ENCODE measurements around the gene CSTF1.

The CSTF1 gene

DNA sequence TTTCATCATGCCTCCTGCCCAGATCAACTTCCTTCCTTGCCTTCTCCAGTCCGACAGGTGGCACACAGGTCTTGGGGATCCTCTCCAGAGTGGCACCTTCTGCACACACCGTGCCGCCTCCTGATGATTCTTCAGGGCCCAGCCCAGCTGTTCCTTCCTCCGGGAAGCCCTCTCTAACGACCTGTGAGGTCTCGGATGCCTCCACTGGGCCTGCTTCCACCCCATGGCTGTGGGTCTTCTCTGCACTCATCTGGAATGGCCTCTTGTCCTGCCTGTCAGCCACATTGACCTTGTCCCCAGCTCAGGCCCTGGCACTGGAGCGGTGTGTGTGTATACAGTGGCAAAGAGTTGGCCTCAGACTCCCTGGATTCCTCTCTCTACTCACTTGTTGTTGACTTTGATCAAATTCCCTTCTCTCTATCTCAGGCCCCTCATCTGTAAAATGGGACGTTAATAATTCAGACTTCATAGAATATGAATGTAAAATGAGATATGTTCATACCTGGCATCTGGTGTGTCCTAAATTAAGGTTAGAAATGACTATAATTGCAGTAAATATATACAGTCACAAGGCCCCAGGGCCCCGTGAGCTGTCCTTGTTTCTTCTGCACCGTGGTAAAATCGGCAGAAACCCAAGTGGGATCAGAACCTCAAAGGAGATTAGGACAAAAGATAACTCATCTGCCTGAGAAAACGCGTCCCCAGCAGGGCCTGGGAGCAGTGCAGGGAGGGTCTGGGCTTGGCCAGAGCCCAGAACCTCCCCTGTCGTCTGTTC, 32.1 kb upstream of the CSTF1 start:
- TF ChIP-seq ZBTB7A (IDR thresholded peaks at IDR 0.05; ENCODE audit: low read depth) (no peak), EGR1 (IDR thresholded peaks at IDR 0.05) (no peak), FOXM1 (IDR thresholded peaks at IDR 0.05; ENCODE audit: borderline replicate concordance, low read depth) (no peak), TAF1 (IDR thresholded peaks at IDR 0.05; ENCODE audit: low read depth) (no peak), YY1 (IDR thresholded peaks at IDR 0.05; ENCODE audit: low read depth) (no peak), RAD21 (IDR thresholded peaks at IDR 0.05; ENCODE audit: low read depth) (no peak), TEAD4 (IDR thresholded peaks at IDR 0.05) (no peak), CREB1 (IDR thresholded peaks at IDR 0.05; ENCODE audit: low read depth) (no peak), TCF12 (IDR thresholded peaks at IDR 0.05; ENCODE audit: low read depth) (no peak), EP300 (IDR thresholded peaks at IDR 0.05; ENCODE audit: borderline replicate concordance) (no peak), NFIC (IDR thresholded peaks at IDR 0.05) (no peak), CEBPB (IDR thresholded peaks at IDR 0.05) (no peak)
- TF ChIP-seq, protein P1, sequence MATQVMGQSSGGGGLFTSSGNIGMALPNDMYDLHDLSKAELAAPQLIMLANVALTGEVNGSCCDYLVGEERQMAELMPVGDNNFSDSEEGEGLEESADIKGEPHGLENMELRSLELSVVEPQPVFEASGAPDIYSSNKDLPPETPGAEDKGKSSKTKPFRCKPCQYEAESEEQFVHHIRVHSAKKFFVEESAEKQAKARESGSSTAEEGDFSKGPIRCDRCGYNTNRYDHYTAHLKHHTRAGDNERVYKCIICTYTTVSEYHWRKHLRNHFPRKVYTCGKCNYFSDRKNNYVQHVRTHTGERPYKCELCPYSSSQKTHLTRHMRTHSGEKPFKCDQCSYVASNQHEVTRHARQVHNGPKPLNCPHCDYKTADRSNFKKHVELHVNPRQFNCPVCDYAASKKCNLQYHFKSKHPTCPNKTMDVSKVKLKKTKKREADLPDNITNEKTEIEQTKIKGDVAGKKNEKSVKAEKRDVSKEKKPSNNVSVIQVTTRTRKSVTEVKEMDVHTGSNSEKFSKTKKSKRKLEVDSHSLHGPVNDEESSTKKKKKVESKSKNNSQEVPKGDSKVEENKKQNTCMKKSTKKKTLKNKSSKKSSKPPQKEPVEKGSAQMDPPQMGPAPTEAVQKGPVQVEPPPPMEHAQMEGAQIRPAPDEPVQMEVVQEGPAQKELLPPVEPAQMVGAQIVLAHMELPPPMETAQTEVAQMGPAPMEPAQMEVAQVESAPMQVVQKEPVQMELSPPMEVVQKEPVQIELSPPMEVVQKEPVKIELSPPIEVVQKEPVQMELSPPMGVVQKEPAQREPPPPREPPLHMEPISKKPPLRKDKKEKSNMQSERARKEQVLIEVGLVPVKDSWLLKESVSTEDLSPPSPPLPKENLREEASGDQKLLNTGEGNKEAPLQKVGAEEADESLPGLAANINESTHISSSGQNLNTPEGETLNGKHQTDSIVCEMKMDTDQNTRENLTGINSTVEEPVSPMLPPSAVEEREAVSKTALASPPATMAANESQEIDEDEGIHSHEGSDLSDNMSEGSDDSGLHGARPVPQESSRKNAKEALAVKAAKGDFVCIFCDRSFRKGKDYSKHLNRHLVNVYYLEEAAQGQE (IDR thresholded peaks at IDR 0.05; ENCODE audit: low read depth), result no peak
- TF ChIP-seq, protein P2, sequence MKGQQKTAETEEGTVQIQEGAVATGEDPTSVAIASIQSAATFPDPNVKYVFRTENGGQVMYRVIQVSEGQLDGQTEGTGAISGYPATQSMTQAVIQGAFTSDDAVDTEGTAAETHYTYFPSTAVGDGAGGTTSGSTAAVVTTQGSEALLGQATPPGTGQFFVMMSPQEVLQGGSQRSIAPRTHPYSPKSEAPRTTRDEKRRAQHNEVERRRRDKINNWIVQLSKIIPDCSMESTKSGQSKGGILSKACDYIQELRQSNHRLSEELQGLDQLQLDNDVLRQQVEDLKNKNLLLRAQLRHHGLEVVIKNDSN (IDR thresholded peaks at IDR 0.05), result no peak
- TF ChIP-seq, protein P3, sequence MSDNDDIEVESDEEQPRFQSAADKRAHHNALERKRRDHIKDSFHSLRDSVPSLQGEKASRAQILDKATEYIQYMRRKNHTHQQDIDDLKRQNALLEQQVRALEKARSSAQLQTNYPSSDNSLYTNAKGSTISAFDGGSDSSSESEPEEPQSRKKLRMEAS (IDR thresholded peaks at IDR 0.05), result no peak

DNA sequence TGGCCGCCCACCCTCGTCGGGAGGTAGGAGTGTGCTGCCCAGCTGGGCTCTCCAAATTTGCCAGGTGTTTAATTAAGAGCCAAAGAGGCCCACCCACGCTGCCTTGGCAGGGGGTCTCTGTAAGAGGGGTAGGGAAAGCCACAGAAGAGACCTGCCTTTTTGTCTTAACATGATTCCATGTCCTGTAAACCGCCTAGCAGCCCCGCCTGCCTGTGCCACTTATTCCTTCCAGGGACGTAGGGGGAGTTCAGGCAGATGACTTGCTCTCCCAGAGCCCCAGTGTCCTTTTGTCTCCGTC, 31.6 kb upstream of the CSTF1 start:
- no peak for TF ChIP-seq TAF1 (IDR thresholded peaks at IDR 0.05; ENCODE audit: low read depth)
- no peak for TF ChIP-seq YY1 (IDR thresholded peaks at IDR 0.05; ENCODE audit: low read depth)
- TF ChIP-seq TEAD4 (IDR thresholded peaks at IDR 0.05), result no peak
- TF ChIP-seq FOXM1 (IDR thresholded peaks at IDR 0.05; ENCODE audit: borderline replicate concordance, low read depth), result no peak

DNA sequence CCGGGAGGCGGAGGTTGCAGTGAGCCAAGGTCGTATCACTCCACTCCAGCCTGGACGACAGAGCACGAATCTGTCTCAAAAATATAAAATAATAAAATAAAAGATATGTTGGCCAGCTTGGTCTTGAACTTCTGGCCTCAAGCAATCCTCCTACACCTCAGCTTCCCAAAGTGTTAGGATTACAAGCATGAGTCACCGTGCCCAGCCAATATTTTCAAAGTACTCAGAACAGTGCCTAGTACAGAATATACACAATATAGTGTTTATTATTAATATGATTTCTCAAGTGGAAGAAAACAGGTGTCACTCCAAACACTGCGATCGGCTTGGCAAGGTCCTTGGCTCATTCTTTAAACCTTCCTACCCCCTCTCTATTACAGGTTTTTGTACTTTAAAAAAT, 30.5 kb upstream of the CSTF1 start:
- TF ChIP-seq CREB1 (IDR thresholded peaks at IDR 0.05; ENCODE audit: low read depth), result no peak
- no peak for TF ChIP-seq RAD21 (IDR thresholded peaks at IDR 0.05; ENCODE audit: low read depth)
- TF ChIP-seq EGR1 (IDR thresholded peaks at IDR 0.05), result no peak
- no peak for TF ChIP-seq EP300 (IDR thresholded peaks at IDR 0.05; ENCODE audit: borderline replicate concordance)
- no peak for TF ChIP-seq YY1 (IDR thresholded peaks at IDR 0.05; ENCODE audit: low read depth)
- TF ChIP-seq NFIC (IDR thresholded peaks at IDR 0.05), result no peak
- no peak for TF ChIP-seq TAF1 (IDR thresholded peaks at IDR 0.05; ENCODE audit: low read depth)
- TF ChIP-seq, protein P2 (IDR thresholded peaks at IDR 0.05), result no peak
- TF ChIP-seq, protein P3 (IDR thresholded peaks at IDR 0.05), result no peak
- TF ChIP-seq, protein P1 (IDR thresholded peaks at IDR 0.05; ENCODE audit: low read depth), result no peak
- TF ChIP-seq FOXM1 (IDR thresholded peaks at IDR 0.05; ENCODE audit: borderline replicate concordance, low read depth), result no peak
- no peak for TF ChIP-seq TEAD4 (IDR thresholded peaks at IDR 0.05)
- TF ChIP-seq TCF12 (IDR thresholded peaks at IDR 0.05; ENCODE audit: low read depth), result no peak
- no peak for TF ChIP-seq ZBTB7A (IDR thresholded peaks at IDR 0.05; ENCODE audit: low read depth)
- TF ChIP-seq CEBPB (IDR thresholded peaks at IDR 0.05), result no peak

DNA sequence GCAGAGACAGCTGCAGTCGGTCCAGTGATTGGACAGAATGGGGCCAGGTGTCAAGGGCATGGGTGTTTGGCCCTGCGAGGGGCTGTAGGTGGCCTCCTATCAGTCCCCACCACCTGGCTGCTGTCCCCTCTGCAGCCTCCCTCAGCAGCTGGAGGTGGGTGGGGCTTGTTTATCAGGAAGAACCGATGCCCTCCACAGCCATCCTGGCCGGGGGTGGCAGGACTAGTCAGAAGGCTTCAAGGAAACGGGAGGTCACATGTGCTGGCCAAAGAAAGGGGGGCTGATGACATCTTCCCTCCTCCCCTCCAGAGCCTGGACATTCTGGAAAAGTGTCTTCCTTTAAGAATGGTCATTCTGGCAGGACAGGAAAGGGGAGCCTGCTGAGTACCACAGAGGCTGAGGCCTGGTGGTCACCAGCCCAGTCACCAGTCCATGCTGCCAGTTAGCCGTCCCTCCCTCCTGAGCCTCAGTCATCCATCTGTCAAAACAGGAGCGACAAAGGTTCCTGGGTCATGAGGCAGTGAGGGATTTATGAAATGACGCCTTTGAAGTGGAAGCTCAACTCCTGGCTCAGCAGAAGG, 29.5 kb upstream of the CSTF1 start:
- TF ChIP-seq, protein P2 (IDR thresholded peaks at IDR 0.05), result no peak
- TF ChIP-seq YY1 (IDR thresholded peaks at IDR 0.05; ENCODE audit: low read depth) (no peak), TCF12 (IDR thresholded peaks at IDR 0.05; ENCODE audit: low read depth) (no peak), TAF1 (IDR thresholded peaks at IDR 0.05; ENCODE audit: low read depth) (no peak), ZBTB7A (IDR thresholded peaks at IDR 0.05; ENCODE audit: low read depth) (no peak), CEBPB (IDR thresholded peaks at IDR 0.05) (no peak), TEAD4 (IDR thresholded peaks at IDR 0.05) (no peak), EP300 (IDR thresholded peaks at IDR 0.05; ENCODE audit: borderline replicate concordance) (no peak), RAD21 (IDR thresholded peaks at IDR 0.05; ENCODE audit: low read depth) (no peak), NFIC (IDR thresholded peaks at IDR 0.05) (no peak)
- TF ChIP-seq, protein P3 (IDR thresholded peaks at IDR 0.05), result no peak

DNA sequence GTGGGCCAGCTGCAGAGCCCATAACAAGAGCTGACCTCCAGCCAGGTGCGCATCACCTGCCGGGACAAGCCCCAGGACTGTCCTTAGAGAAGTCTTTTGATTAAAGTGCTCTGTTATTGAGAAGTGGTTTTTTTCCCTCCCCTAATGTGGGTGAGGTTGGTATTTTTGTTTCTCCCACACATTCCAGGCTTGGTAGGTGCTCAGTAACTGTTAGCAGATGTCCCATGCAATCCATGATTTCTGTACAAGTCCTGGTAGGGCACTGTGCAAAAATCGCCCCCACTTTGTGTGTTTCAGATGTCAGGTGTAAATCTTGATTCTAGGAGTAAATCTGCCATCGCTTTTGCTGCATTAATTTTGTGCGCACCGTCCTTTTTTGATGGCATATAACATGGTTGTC, 29.0 kb upstream of the CSTF1 start:
- no peak for TF ChIP-seq CEBPB (IDR thresholded peaks at IDR 0.05)
- TF ChIP-seq, protein P1 (IDR thresholded peaks at IDR 0.05; ENCODE audit: low read depth), result no peak
- TF ChIP-seq, protein P2 (IDR thresholded peaks at IDR 0.05), result no peak
